ENCODE measurements around the gene TMOD1.

TMOD1 gene

GRCh38 chr9:97518909-97519307 lies 17.4 kb downstream of the TMOD1 start:
- no peak for DNase-seq

- no peak for DNase-seq
Observed at GRCh38 chr9:97519441-97519970, 18.0 kb downstream of the TMOD1 start.

GRCh38 chr9:97521576-97522333 lies 20.3 kb downstream of the TMOD1 start:
- DNase-seq = no peak

GRCh38 chr9:97524424-97524823 lies 23.0 kb downstream of the TMOD1 start:
- no peak for DNase-seq

GRCh38 chr9:97525451-97525850 lies 24.0 kb downstream of the TMOD1 start:
- no peak for DNase-seq

GRCh38 chr9:97526895-97527575 lies 25.6 kb downstream of the TMOD1 start:
- DNase-seq = no peak

- DNase-seq = no peak
Observed at GRCh38 chr9:97527626-97528528, 26.4 kb downstream of the TMOD1 start.

GRCh38 chr9:97528529-97529230 lies 27.2 kb downstream of the TMOD1 start:
- no peak for DNase-seq

GRCh38 chr9:97529363-97530076 lies 28.1 kb downstream of the TMOD1 start:
- no peak for DNase-seq

GRCh38 chr9:97531888-97532376 lies 30.5 kb downstream of the TMOD1 start:
- DNase-seq = no peak

GRCh38 chr9:97534185-97534584 lies 32.7 kb downstream of the TMOD1 start:
- DNase-seq = no peak

- DNase-seq = no peak
Observed at GRCh38 chr9:97534961-97535594, 33.6 kb downstream of the TMOD1 start.

GRCh38 chr9:97535771-97536170 lies 34.3 kb downstream of the TMOD1 start:
- DNase-seq = no peak

GRCh38 chr9:97536480-97536879 lies 35.0 kb downstream of the TMOD1 start:
- DNase-seq = no peak

- DNase-seq = no peak
Observed at GRCh38 chr9:97543561-97543960, 42.1 kb downstream of the TMOD1 start.

GRCh38 chr9:97545486-97545885 lies 44.0 kb downstream of the TMOD1 start:
- no peak for DNase-seq

GRCh38 chr9:97547098-97547829 lies 45.8 kb downstream of the TMOD1 start:
- no peak for DNase-seq

- no peak for DNase-seq
Observed at GRCh38 chr9:97548379-97548778, 46.9 kb downstream of the TMOD1 start.

GRCh38 chr9:97548819-97549540 lies 47.5 kb downstream of the TMOD1 start:
- no peak for DNase-seq

GRCh38 chr9:97550386-97550785 lies 48.9 kb downstream of the TMOD1 start:
- DNase-seq = no peak

Measured in CD4-positive, alpha-beta T cell treated with Interleukin-17A for 4 hours (primary cell).